A549 (cell line): Measurements from ENCODE around the gene ATXN1L. TPM values are rescaled to one million over a fixed set of nuclear protein-coding genes. Genes with fewer than 3 reads are reported as not detected.

Source experiments
- ATAC-seq, 2 experiments: fragments of 200-7000 bp in 1 of 2; fragments of >200 bp in 1 of 2; cut with Nextera tagmentation in 1 of 2; cut with Tn5 transposase in 1 of 2; 3 replicates each; pipeline versions ENCODE4 v1.8.0 to v1.9.1; 2018 to 2020; ENCODE audit warnings: mild to moderate bottlenecking in 1 of 2, moderate library complexity in 1 of 2
- CTCF ChIA-PET: fragments of 300-600 bp; sonication (Branson Sonifier 250); formaldehyde crosslinking; extraction: SDS; loops from one replicate; lab custom pipeline; 2021; ENCODE audit warnings: antibody characterized with exemption, inconsistent platforms; lab: Yijun Ruan, JAX
- POLR2A ChIA-PET: fragments of 350-600 bp; formaldehyde crosslinking; extraction: SDS; loops from one replicate; lab custom pipeline; 2021; ENCODE audit warnings: antibody characterized with exemption, inconsistent platforms; lab: Yijun Ruan, JAX
- DNase-seq, 2 experiments: peaks; one replicate each; pipeline versions ENCODE4 v3.0.0 to v3.0.0-alpha.2; 2011 to 2016; ENCODE audit warnings: low read depth in 1 of 2, low spot score in 1 of 2
- FAIRE-seq: peaks from 2 replicates; lab custom pipeline; 2011; peaks lifted over from hg19 to GRCh38; lab: Jason Lieb, UNC
- H3K27ac ChIP-seq, 2 experiments: fragments of >200 bp; sonication (Bioruptor Twin); formaldehyde crosslinking; 3 replicates each; pipeline ENCODE4 v1.5.1; 2016 to 2017
- H3K4me1 ChIP-seq: fragments of >200 bp; sonication (Bioruptor Twin); formaldehyde crosslinking; 3 replicates; pipeline ENCODE4 v1.6.1; 2016
- H3K4me2 ChIP-seq: fragments of >200 bp; sonication (Bioruptor Twin); formaldehyde crosslinking; 3 replicates; pipeline ENCODE4 v1.6.1; 2016
- H3K4me3 ChIP-seq: fragments of >200 bp; sonication (Bioruptor Twin); formaldehyde crosslinking; 3 replicates; pipeline ENCODE4 v1.5.1; 2016
- H3K9me3 ChIP-seq: fragments of >200 bp; sonication (Bioruptor Twin); formaldehyde crosslinking; 3 replicates; pipeline ENCODE4 v1.6.1; 2016
- ATOH8 ChIP-seq: fragments of 250-450 bp; sonication (Bioruptor Pico); IDR thresholded peaks from 2 replicates; pipeline ENCODE4 v1.5.0; 2020; ENCODE audit warnings: low read depth, mild to moderate bottlenecking, moderate library complexity
- BCL3 ChIP-seq: fragments of >200 bp; sonication (Bioruptor Twin); formaldehyde crosslinking; IDR thresholded peaks from 3 replicates; pipeline ENCODE4 v1.6.1; 2016
- BHLHE40 ChIP-seq: IDR thresholded peaks from 2 replicates; pipeline ENCODE4 v1.6.1; 2012; ENCODE audit warnings: low read depth, low read length, inconsistent platforms
- CBX2 ChIP-seq: fragments of 200-600 bp; sonication (generic); IDR thresholded peaks from 2 replicates; pipeline ENCODE4 v1.6.1; 2016; ENCODE audit warnings: low read depth, mild to moderate bottlenecking, borderline replicate concordance
- CHD2 ChIP-seq: fragments of 150-350 bp; IDR thresholded peaks from 2 replicates; pipeline ENCODE4 v1.6.1; 2014; ENCODE audit warnings: low read length; ENCODE audit not compliant: partially characterized antibody
- E2F6 ChIP-seq: IDR thresholded peaks from 2 replicates; pipeline ENCODE4 v1.6.1; 2012; ENCODE audit warnings: low read depth, borderline replicate concordance
- ELK1 ChIP-seq: fragments of 150-350 bp; IDR thresholded peaks from 2 replicates; pipeline ENCODE4 v1.6.1; 2014; ENCODE audit warnings: low read depth, mild to moderate bottlenecking, low read length
- ESRRA ChIP-seq: fragments of 150-350 bp; IDR thresholded peaks from 2 replicates; pipeline ENCODE4 v1.6.1; 2014; ENCODE audit warnings: mild to moderate bottlenecking, low read length, borderline replicate concordance
- FOSL2 ChIP-seq, 2 experiments: fragments of 450-650 bp in 1 of 2; fragments of >200 bp in 1 of 2; sonication (Bioruptor Twin) in 1 of 2; formaldehyde crosslinking; IDR thresholded peaks; 2 replicates each; pipeline versions ENCODE4 v1.5.0 to v1.6.1; 2016 to 2020; ENCODE audit warnings: mild to moderate bottlenecking in 1 of 2, moderate library complexity in 1 of 2
- HDAC2 ChIP-seq: fragments of 200-600 bp; sonication (generic); IDR thresholded peaks from 2 replicates; pipeline ENCODE4 v1.6.1; 2016
- HES2 ChIP-seq: fragments of >200 bp; sonication (Bioruptor Twin); formaldehyde crosslinking; IDR thresholded peaks from 2 replicates; pipeline ENCODE4 v1.6.1; 2016
- HOXB13 ChIP-seq: fragments of 250-450 bp; sonication (Bioruptor Pico); IDR thresholded peaks from 2 replicates; pipeline ENCODE4 v1.5.0; 2020; ENCODE audit warnings: low read depth, mild to moderate bottlenecking, moderate library complexity
- KDM5A ChIP-seq: fragments of 200-600 bp; sonication (generic); IDR thresholded peaks from 2 replicates; pipeline ENCODE4 v1.6.1; 2016; ENCODE audit warnings: antibody characterized with exemption, mild to moderate bottlenecking
- MAFK ChIP-seq: fragments of 450-650 bp; IDR thresholded peaks from 2 replicates; pipeline ENCODE4 v1.6.1; 2014; ENCODE audit not compliant: partially characterized antibody
- MAX ChIP-seq: IDR thresholded peaks from 2 replicates; pipeline ENCODE4 v1.6.1; 2012
- MAZ ChIP-seq: fragments of 150-350 bp; IDR thresholded peaks from 2 replicates; pipeline ENCODE4 v1.6.1; 2014; ENCODE audit warnings: antibody characterized with exemption, low read depth, low read length, borderline replicate concordance
- MYC ChIP-seq: IDR thresholded peaks from 2 replicates; pipeline ENCODE4 v1.6.1; 2012; ENCODE audit warnings: mild to moderate bottlenecking, inconsistent platforms, low read length, improper control_type of control experiment, borderline replicate concordance
- PBX3 ChIP-seq: IDR thresholded peaks from 2 replicates; pipeline ENCODE4 v1.6.1; 2012
- PHF8 ChIP-seq: fragments of 200-600 bp; sonication (generic); IDR thresholded peaks from 2 replicates; pipeline ENCODE4 v1.6.1; 2016; ENCODE audit warnings: low read depth, mild to moderate bottlenecking, antibody characterized with exemption, moderate library complexity, borderline replicate concordance
- SREBF2 ChIP-seq: fragments of 450-650 bp; IDR thresholded peaks from 2 replicates; pipeline ENCODE4 v1.6.1; 2014; ENCODE audit warnings: mild to moderate bottlenecking, moderate library complexity
- TFCP2L1 ChIP-seq: fragments of 250-450 bp; sonication (Bioruptor Pico); IDR thresholded peaks from 2 replicates; pipeline ENCODE4 v1.5.0; 2021; ENCODE audit warnings: mild to moderate bottlenecking
- WGBS: methylation state at CpG from one replicate; pipeline ENCODE4 v1.1.6; 2017; ENCODE audit errors: missing lambda C conversion rate; 5-methylcytosine and 5-hydroxymethylcytosine counted together
- polyA plus RNA-seq, 4 experiments: library from polyadenylated mRNA; depleted of rRNA in 3 of 4; stranded (reverse); fragments of >200 nt; fragmentation: RNase III in 1 of 4; extraction: RNeasy Plus Mini Kit Qiagen cat#74134 plus additional on column Dnase treatment in 1 of 4; gene quantifications; 2 replicates in 3 of 4; 3 replicates in 1 of 4; pipeline ENCODE4 v1.2.3, GENCODE V29; 2011 to 2017

The ATXN1L gene
- polyA plus RNA-seq, 2 of the 4 experiments (the other 2 are of a cell fraction): 16.9 to 17.4 TPM

GRCh38 chr16:71899171-71899570 is 53.4 kb downstream of the ATXN1L start:
- ChIA-PET CTCF (interaction anchor here (1.6 to 9.5 kb wide), 2 partner anchors 9 to 16 kb away, joined by 3 to 71 read pairs; partner anchors contain the start of gene ZNF821), POLR2A (interaction anchor here (0.7 kb wide), 1 partner anchor 19 kb away, joined by 4 read pairs; no protein-coding TSS in a partner anchor)
- peaks cover 25% of the 10 kb centered on the region; the same call in 2 of the 3 replicates for H3K4me1 ChIP-seq
- 90% methylated on average over 4 of the region's 4 CpGs for WGBS
- no peaks in the 10 kb centered on the region for H3K9me3 ChIP-seq
- no peak overlapping the region for H3K4me2 ChIP-seq
- ATAC-seq (no peak), FAIRE-seq (no peak), DNase-seq (no peak)
- TF ChIP-seq TFCP2L1 (CRISPR knock-in tag) (no peak), CHD2 (no peak), SREBF2 (no peak), FOSL2 (IDR thresholded peaks at IDR 0.05) (no peak), FOSL2 (CRISPR knock-in tag; IDR thresholded peaks at IDR 0.05) (no peak)
- no peak overlapping the region for H3K4me3 ChIP-seq
- no peak overlapping the region for H3K27ac ChIP-seq

GRCh38 chr16:71902656-71903365 is 57.0 kb downstream of the ATXN1L start:
- DNase-seq (no peak), FAIRE-seq (no peak)
- CTCF ChIA-PET: interaction anchor here (0.6 to 1.1 kb wide), 4 partner anchors 11 to 55 kb away, joined by 3 to 6 read pairs (median 3); no protein-coding TSS in a partner anchor

More at GRCh38 chr16:71902656-71903365, 57.0 kb downstream of the ATXN1L start:
- whole genome bisulfite sequencing: 92% methylated on average over 5 of the region's 5 CpGs
- Histone ChIP-seq H3K27ac (no peak overlapping the region), H3K4me3 (no peak overlapping the region), H3K4me2 (no peak overlapping the region), H3K4me1 (peaks cover 14% of the 10 kb centered on the region; the same call in 2 of the 3 replicates), H3K9me3 (no peaks in the 10 kb centered on the region)
- no peak for ATAC-seq
- TF ChIP-seq MAZ (no peak), MAX (no peak), MYC (no peak), KDM5A (no peak), PBX3 (no peak), BCL3 (no peak), ELK1 (no peak), E2F6 (no peak), CHD2 (no peak), CBX2 (no peak), ATOH8 (CRISPR knock-in tag) (no peak), HES2 (no peak), PHF8 (no peak), BHLHE40 (no peak), HDAC2 (no peak), MAFK (no peak), HOXB13 (CRISPR knock-in tag) (no peak), ESRRA (no peak)
- POLR2A ChIA-PET: no interaction called here
